K562 (cell line): Measurements from ENCODE around the gene GATAD2B. TPM values are rescaled to one million over a fixed set of nuclear protein-coding genes. Genes with fewer than 3 reads are reported as not detected.

Source experiments
- CHD1 ChIP-seq: fragments of 200-600 bp; sonication (generic); IDR thresholded peaks from one replicate; pipeline ENCODE4 v1.6.1; 2012; ENCODE audit warnings: mild to moderate bottlenecking, moderate library complexity, low read length, inconsistent platforms
- DDX20 ChIP-seq: fragments of 450-650 bp; IDR thresholded peaks from 2 replicates; pipeline ENCODE4 v1.6.1; 2016; ENCODE audit warnings: missing genetic modification characterization, low read depth, mild to moderate bottlenecking, missing compliant biosample characterization, moderate library complexity
- ELF2 ChIP-seq: fragments of 250-450 bp; sonication (Bioruptor Pico); IDR thresholded peaks from 2 replicates; pipeline ENCODE4 v1.5.0; 2021; ENCODE audit warnings: mild to moderate bottlenecking
- IRF1 ChIP-seq: sonication (generic); formaldehyde crosslinking; IDR thresholded peaks from 2 replicates; pipeline ENCODE4 v1.8.0; 2022; ENCODE audit warnings: missing genetic modification reagents, mild to moderate bottlenecking, borderline replicate concordance
- MEIS2 ChIP-seq: fragments of 450-650 bp; IDR thresholded peaks from 2 replicates; pipeline ENCODE4 v1.6.1; 2014; ENCODE audit warnings: mild to moderate bottlenecking; ENCODE audit not compliant: partially characterized antibody
- NONO ChIP-seq, 2 experiments: fragments of 200-400 bp in 1 of 2; fragments of 450-650 bp in 1 of 2; formaldehyde crosslinking in 1 of 2; IDR thresholded peaks; 2 replicates each; pipeline ENCODE4 v1.6.1; 2017; ENCODE audit warnings: low read depth in 2 of 2, mild to moderate bottlenecking in 2 of 2, moderate library complexity in 2 of 2, low read length in 1 of 2
- NR1H2 ChIP-seq: sonication (generic); formaldehyde crosslinking; IDR thresholded peaks from 2 replicates; pipeline ENCODE4 v1.4.0; 2020; ENCODE audit warnings: mild to moderate bottlenecking, missing genetic modification reagents
- NR2F6 ChIP-seq: fragments of 450-650 bp; formaldehyde crosslinking; IDR thresholded peaks from 2 replicates; pipeline ENCODE4 v1.4.0; 2020; ENCODE audit warnings: mild to moderate bottlenecking
- POLR2G ChIP-seq: fragments of 200-400 bp; formaldehyde crosslinking; IDR thresholded peaks from 2 replicates; pipeline ENCODE4 v1.6.1; 2017; ENCODE audit warnings: low read depth, mild to moderate bottlenecking, antibody characterized with exemption, low read length, moderate library complexity
- RBM17 ChIP-seq: fragments of 200-400 bp; formaldehyde crosslinking; IDR thresholded peaks from 2 replicates; pipeline ENCODE4 v1.6.1; 2017; ENCODE audit warnings: low read depth, mild to moderate bottlenecking, low read length, borderline replicate concordance
- RFX5 ChIP-seq: IDR thresholded peaks from 2 replicates; pipeline ENCODE4 v1.6.1; 2011; ENCODE audit warnings: low read depth, mild to moderate bottlenecking, improper control_type of control experiment, low read length
- TGIF2 ChIP-seq: sonication (generic); formaldehyde crosslinking; IDR thresholded peaks from 2 replicates; pipeline ENCODE4 v1.8.1; 2022; ENCODE audit warnings: mild to moderate bottlenecking, missing genetic modification reagents, moderate library complexity
- polyA plus RNA-seq, 8 experiments: library from polyadenylated mRNA; depleted of rRNA in 4 of 8; stranded (reverse) in 5 of 8; unstranded in 3 of 8; fragments of >200 nt; fragmentation: Nextera tagmentation in 2 of 8; fragmentation: Illumina TruSeq in 1 of 8; extraction: Ambion mirVana in 2 of 8; extraction: Trizol in 1 of 8; gene quantifications; 2 replicates each; pipeline versions ENCODE4 v1.2.1 to v1.2.3, GENCODE V29; 2011 to 2014; ENCODE audit warnings: inconsistent platforms in 1 of 8, missing spikeins in 1 of 8
- total RNA-seq, 7 experiments: library from RNA; depleted of rRNA in 6 of 7; stranded (reverse); fragments of >200 nt in 6 of 7; fragmentation: Illumina TruSeq in 2 of 7; extraction: Trizol in 2 of 7; gene quantifications; 2 replicates each; pipeline versions ENCODE4 v1.2.1 to v1.2.3, GENCODE V29; 2011 to 2021; ENCODE audit warnings: low replicate concordance in 1 of 7
- TF ChIP-seq, protein P1 (sequence below): conservative IDR thresholded peaks from 2 replicates; pipeline ENCODE4 v1.6.1; 2011; ENCODE audit warnings: low read depth, mild to moderate bottlenecking, low read length; ENCODE audit not compliant: control insufficient read depth
- TF ChIP-seq, protein P2 (sequence below): sonication (generic); formaldehyde crosslinking; IDR thresholded peaks from 2 replicates; pipeline ENCODE4 v1.8.1; 2023; ENCODE audit warnings: missing genetic modification reagents, mild to moderate bottlenecking, borderline replicate concordance

Gene GATAD2B
- total and polyA plus RNA-seq, 9 of the 15 experiments (the other 6 are each of a cell fraction or from before 2014, with no cell fraction given): 1.5 to 40.2 (median 4.9) TPM

DNA sequence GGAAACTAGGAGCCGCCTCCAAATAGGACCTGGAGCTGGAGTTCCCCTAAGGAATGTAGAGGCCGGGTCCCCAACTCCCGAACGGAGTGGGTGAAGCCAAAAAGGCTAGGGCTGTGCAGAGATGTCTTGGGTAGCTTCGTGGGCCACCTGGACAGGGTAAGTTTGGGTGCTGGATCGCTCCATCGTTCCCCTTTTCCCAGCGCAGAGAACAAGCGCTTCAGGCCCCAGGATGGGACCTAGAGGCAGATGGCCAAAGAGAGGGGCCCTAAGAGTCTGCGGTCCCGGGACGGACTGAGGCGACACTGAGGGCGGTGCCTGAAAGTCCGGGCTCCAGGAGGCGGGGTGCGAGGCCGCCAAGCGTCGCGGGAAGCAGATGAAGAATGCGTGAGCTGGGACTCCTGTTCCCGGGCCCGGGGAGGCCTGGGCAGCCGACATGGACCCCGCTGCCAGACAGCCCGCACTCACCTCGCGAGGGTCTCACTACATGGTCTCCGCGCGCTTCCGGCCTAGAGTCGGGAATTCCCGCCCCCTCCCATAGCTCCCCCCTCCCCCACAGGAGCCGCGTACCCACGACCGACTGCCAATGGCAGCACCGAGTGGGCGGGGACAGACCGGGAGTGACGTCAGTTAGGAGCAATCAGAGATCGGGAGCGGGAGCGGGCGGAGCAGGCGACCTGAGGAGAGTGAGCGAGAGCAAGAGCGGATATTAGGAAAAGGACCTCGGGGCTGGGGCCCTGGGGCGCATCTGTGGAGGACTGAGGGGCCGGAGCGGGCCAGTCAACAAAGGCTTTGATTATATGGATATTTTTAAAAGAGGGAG is 40.5 kb upstream of the GATAD2B start, which contains the start of gene SLC39A1 (continued):
- TF ChIP-seq, protein P1, sequence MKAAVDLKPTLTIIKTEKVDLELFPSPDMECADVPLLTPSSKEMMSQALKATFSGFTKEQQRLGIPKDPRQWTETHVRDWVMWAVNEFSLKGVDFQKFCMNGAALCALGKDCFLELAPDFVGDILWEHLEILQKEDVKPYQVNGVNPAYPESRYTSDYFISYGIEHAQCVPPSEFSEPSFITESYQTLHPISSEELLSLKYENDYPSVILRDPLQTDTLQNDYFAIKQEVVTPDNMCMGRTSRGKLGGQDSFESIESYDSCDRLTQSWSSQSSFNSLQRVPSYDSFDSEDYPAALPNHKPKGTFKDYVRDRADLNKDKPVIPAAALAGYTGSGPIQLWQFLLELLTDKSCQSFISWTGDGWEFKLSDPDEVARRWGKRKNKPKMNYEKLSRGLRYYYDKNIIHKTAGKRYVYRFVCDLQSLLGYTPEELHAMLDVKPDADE: no peak; the same call in 1 of the 2 replicates
- no peak for TF ChIP-seq NR2F6 (CRISPR knock-in tag)
- no peak for TF ChIP-seq TGIF2 (CRISPR knock-in tag)
- TF ChIP-seq ELF2 (CRISPR knock-in tag): no peak
- no peak for TF ChIP-seq NR1H2 (CRISPR knock-in tag)
- TF ChIP-seq NONO (IDR thresholded peaks at IDR 0.05; ENCODE audit: low read depth in 2 of 2, low read length in 1 of 2): no peak; a peak in 1 of 4 replicates
- no peak for TF ChIP-seq MEIS2
- no peak for TF ChIP-seq RFX5
- TF ChIP-seq, protein P2, sequence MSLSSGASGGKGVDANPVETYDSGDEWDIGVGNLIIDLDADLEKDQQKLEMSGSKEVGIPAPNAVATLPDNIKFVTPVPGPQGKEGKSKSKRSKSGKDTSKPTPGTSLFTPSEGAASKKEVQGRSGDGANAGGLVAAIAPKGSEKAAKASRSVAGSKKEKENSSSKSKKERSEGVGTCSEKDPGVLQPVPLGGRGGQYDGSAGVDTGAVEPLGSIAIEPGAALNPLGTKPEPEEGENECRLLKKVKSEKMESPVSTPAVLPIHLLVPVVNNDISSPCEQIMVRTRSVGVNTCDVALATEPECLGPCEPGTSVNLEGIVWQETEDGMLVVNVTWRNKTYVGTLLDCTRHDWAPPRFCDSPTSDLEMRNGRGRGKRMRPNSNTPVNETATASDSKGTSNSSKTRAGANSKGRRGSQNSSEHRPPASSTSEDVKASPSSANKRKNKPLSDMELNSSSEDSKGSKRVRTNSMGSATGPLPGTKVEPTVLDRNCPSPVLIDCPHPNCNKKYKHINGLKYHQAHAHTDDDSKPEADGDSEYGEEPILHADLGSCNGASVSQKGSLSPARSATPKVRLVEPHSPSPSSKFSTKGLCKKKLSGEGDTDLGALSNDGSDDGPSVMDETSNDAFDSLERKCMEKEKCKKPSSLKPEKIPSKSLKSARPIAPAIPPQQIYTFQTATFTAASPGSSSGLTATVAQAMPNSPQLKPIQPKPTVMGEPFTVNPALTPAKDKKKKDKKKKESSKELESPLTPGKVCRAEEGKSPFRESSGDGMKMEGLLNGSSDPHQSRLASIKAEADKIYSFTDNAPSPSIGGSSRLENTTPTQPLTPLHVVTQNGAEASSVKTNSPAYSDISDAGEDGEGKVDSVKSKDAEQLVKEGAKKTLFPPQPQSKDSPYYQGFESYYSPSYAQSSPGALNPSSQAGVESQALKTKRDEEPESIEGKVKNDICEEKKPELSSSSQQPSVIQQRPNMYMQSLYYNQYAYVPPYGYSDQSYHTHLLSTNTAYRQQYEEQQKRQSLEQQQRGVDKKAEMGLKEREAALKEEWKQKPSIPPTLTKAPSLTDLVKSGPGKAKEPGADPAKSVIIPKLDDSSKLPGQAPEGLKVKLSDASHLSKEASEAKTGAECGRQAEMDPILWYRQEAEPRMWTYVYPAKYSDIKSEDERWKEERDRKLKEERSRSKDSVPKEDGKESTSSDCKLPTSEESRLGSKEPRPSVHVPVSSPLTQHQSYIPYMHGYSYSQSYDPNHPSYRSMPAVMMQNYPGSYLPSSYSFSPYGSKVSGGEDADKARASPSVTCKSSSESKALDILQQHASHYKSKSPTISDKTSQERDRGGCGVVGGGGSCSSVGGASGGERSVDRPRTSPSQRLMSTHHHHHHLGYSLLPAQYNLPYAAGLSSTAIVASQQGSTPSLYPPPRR: no peak
- peak; percentile 92 for TF ChIP-seq POLR2G
- TF ChIP-seq DDX20 (tag): no peak
- peak; percentile 42 for TF ChIP-seq CHD1
- TF ChIP-seq IRF1 (CRISPR knock-in tag): no peak
- TF ChIP-seq RBM17: no peak
